Activated naive CD4-positive, alpha-beta T cell treated with anti-CD3 and anti-CD28 coated beads, Interleukin-2, amount 10 ng/mL, durations not matched to agents 7 days and 5 days (primary cell): ENCODE measurements around the gene AMIGO1.

Experiments
- CTCF ChIA-PET: fragments of 350-600 bp; sonication (Branson Sonifier 250); formaldehyde crosslinking; loops from one replicate; lab custom pipeline; 2021; ENCODE audit warnings: antibody characterized with exemption; lab: Charles Lee
- DNase-seq: peaks from one replicate; pipeline ENCODE4 v3.0.0-alpha.2; 2020
- H3K27ac Mint-ChIP-seq: one replicate; pipeline ENCODE4 v1.8.0; 2021; ENCODE audit warnings: mild to moderate bottlenecking, moderate library complexity, mixed read lengths
- H3K27me3 Mint-ChIP-seq: one replicate; pipeline ENCODE4 v1.8.0; 2021; ENCODE audit warnings: mild to moderate bottlenecking, mixed read lengths
- H3K36me3 Mint-ChIP-seq: one replicate; pipeline ENCODE4 v1.8.0; 2021; ENCODE audit warnings: mixed read lengths
- H3K4me1 Mint-ChIP-seq: one replicate; pipeline ENCODE4 v1.8.0; 2021; ENCODE audit warnings: mixed read lengths
- H3K4me3 Mint-ChIP-seq: one replicate; pipeline ENCODE4 v1.8.0; 2021; ENCODE audit warnings: mild to moderate bottlenecking, moderate library complexity, mixed read lengths
- H3K9me3 Mint-ChIP-seq: one replicate; pipeline ENCODE4 v1.8.0; 2021; ENCODE audit warnings: mixed read lengths

Gene AMIGO1

DNA sequence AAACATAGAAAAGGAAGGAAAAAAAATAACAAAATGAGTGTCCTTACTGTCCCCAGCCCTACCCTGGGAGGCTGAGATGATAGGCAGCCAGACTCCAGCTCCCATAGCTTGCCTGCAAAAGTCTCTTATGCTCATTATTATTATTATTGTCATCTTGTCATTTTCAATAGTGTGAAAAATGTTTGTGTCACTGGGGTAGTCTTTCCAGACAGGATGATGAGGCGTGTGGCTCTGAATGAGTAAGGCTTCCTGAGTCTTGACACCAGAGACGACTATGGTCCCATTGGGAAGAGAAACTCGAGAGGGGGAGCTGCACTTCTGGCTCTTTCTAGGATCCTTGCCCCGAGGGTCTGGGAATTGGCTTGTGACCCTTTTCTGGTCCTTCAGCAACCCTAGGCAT lies 16.7 kb downstream of the AMIGO1 start:
- Mint-ChIP-seq H3K9me3 (no peaks in the 10 kb centered on the region), H3K27me3 (no peaks in the 10 kb centered on the region), H3K27ac (no peak overlapping the region), H3K36me3 (peaks cover 41% of the 10 kb centered on the region), H3K4me3 (peak overlapping the region; percentile 28), H3K4me1 (peaks cover 49% of the 10 kb centered on the region)
- no peak for DNase-seq
- CTCF ChIA-PET: interaction anchor here (0.7 to 37.4 kb wide), 13 partner anchors 9 to 403 kb away, joined by 3 to 1080 read pairs (median 5); partner anchors contain the start of genes AMIGO1, ATXN7L2, GPR61 and TMEM167B

DNA sequence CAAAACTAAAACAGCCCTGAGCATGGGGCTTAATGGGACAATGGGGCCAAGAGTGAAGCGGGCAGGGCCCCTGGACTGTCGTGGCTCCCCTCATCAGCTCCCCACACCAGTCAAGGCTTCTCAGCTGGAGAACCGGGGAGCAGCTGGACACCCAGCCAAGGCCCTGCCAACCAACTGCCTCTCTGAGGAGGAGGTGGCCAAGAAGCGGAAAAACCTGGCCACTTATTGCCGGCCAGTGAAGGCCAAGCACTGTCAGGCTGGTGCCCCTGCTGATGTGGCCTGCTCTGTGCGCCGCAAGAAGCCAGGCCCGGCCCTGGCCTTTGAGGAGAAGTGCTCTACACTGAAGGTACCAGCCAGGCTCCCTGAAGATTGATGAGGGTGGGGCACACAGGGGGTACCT lies 18.2 kb downstream of the AMIGO1 start:
- peaks cover 41% of the 10 kb centered on the region for H3K4me1 Mint-ChIP-seq
- CTCF ChIA-PET: interaction anchor here (0.9 to 37.4 kb wide), 7 partner anchors 8 to 79 kb away, joined by 3 to 1080 read pairs (median 18); partner anchors contain the start of genes AMIGO1, ATXN7L2 and GPR61
- no peaks in the 10 kb centered on the region for H3K27me3 Mint-ChIP-seq
- DNase-seq: no peak
- H3K9me3 Mint-ChIP-seq: no peaks in the 10 kb centered on the region
- no peak overlapping the region for H3K4me3 Mint-ChIP-seq
- peaks cover 35% of the 10 kb centered on the region for H3K36me3 Mint-ChIP-seq
- H3K27ac Mint-ChIP-seq: no peak overlapping the region

DNA sequence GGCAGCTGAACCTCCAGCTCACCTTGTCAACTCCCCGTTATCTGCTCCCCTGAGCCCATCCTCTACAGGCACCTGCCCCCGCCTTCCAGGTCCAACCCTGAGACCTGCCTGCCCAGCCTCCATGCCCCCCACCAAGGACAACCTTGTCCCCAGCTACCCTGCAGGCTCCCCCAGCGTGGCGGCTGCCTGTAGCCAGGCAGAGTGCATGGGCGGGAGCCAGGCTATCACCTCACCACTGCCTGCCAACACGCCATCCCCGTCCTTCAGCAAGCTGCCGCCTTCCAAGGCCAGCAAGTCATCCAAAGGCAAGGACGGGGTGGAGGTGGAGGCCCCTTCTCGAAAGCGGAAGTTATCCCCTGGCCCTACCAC lies 18.6 kb downstream of the AMIGO1 start:
- CTCF ChIA-PET: interaction anchor here (0.9 to 37.4 kb wide), 7 partner anchors 7 to 292 kb away, joined by 3 to 1080 read pairs (median 18); partner anchors contain the start of genes AMIGO1, ATXN7L2 and GPR61
- Mint-ChIP-seq H3K27ac (no peak overlapping the region), H3K36me3 (peaks cover 35% of the 10 kb centered on the region), H3K9me3 (no peaks in the 10 kb centered on the region), H3K27me3 (no peaks in the 10 kb centered on the region), H3K4me3 (no peak overlapping the region), H3K4me1 (peaks cover 41% of the 10 kb centered on the region)
- DNase-seq: no peak

DNA sequence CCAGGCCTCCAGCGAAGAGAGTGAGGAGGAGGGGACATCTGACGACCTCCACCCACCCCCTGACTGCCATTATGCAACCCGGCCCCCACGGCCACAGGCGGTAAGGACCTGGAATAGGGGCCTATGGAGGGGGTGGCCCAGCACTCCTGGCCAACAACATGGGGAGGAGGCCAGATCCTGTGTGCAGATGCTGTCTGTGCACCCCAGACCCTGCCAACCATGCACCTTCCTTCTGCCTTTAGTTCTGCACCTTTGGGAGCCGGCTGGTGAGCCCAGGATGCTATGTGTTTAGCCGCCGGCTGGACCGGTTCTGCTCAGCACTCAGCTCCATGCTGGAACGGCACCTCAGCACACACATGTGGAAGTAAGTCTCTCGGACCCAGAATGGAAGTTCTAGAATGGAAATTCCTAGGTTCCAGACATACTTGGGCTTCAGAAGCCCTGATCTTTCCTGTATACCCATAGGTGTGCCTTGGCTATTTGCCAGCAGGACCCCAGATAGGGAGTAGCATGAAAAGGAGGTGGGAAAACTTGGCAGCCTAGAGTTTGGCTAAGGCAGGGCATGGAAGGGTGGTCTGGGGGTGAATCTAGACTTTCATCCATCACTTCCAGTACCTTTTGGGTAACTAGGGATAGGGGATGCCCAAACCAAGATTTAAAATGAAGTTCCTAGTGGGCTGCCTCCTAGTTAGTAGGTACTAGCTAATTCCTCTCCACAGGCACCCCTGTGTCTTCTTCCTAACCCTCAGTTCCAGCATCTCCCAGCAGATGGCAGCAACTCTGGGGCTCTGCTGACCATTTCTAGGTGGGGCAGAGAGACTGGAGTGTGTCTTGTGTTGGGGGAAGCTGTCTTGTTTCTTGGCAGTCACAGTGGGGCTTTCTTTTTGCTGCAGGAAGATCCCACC lies 19.2 kb downstream of the AMIGO1 start:
- Mint-ChIP-seq H3K4me1 (peaks cover 38% of the 10 kb centered on the region), H3K27ac (no peak overlapping the region), H3K36me3 (peaks cover 30% of the 10 kb centered on the region), H3K4me3 (no peak overlapping the region), H3K27me3 (no peaks in the 10 kb centered on the region), H3K9me3 (no peaks in the 10 kb centered on the region)
- CTCF ChIA-PET: interaction anchor here (0.6 to 37.4 kb wide), 9 partner anchors 7 to 291 kb away, joined by 3 to 1080 read pairs (median 17); partner anchors contain the start of genes AMIGO1, ATXN7L2 and GPR61
- peak; percentile 87 for DNase-seq

DNA sequence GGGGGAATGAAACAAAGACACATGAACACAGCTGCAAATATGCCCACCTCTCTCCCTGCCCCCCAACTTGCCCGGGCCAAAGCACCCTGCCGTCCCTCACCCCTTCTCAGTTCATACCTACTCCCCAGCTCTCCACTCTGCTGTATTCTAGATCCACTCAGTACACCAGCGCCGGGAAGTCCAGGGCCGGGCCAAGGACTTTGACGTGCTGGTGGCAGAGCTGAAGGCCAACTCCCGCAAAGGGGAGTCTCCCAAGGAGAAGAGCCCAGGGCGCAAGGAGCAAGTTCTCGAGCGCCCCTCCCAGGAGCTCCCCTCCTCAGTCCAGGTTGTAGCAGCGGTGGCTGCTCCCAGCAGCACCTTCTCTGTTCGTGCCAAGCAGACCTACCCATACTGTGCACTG lies 20.8 kb downstream of the AMIGO1 start:
- Mint-ChIP-seq H3K4me3 (no peak overlapping the region), H3K27me3 (no peaks in the 10 kb centered on the region), H3K4me1 (peaks cover 38% of the 10 kb centered on the region), H3K9me3 (no peaks in the 10 kb centered on the region), H3K36me3 (peaks cover 24% of the 10 kb centered on the region), H3K27ac (no peak overlapping the region)
- CTCF ChIA-PET: interaction anchor here (1.1 to 37.4 kb wide), 4 partner anchors 11 to 43 kb away, joined by 3 to 1080 read pairs (median 11); partner anchors contain the start of gene GPR61
- no peak for DNase-seq

DNA sequence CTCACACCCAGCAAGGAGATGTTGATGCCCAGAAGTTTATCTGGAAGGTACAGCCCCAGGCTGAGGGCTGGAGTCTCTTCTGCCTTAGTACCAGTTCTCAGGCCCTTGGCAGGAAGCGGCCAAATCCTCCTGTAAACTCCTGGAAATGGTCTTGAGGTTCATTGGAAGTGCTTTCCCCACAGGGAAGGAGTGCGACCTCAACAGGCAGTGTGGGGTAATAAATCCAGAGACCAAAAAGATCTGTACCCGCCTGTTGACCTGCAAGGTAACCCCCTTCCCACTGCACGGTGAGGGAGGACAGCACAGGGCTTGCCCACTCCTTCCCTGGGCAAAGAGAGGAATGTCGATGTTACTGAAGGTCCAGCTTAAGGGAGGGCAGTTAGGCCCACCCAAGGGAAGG lies 21.3 kb downstream of the AMIGO1 start:
- Mint-ChIP-seq H3K4me3 (no peak overlapping the region), H3K4me1 (peaks cover 37% of the 10 kb centered on the region), H3K9me3 (no peaks in the 10 kb centered on the region), H3K27me3 (peaks cover 4% of the 10 kb centered on the region), H3K36me3 (peaks cover 24% of the 10 kb centered on the region), H3K27ac (no peak overlapping the region)
- CTCF ChIA-PET: interaction anchor here (1.1 to 37.4 kb wide), 3 partner anchors 12 to 44 kb away, joined by 3 to 1080 read pairs (median 4); partner anchors contain the start of gene GPR61
- no peak for DNase-seq

DNA sequence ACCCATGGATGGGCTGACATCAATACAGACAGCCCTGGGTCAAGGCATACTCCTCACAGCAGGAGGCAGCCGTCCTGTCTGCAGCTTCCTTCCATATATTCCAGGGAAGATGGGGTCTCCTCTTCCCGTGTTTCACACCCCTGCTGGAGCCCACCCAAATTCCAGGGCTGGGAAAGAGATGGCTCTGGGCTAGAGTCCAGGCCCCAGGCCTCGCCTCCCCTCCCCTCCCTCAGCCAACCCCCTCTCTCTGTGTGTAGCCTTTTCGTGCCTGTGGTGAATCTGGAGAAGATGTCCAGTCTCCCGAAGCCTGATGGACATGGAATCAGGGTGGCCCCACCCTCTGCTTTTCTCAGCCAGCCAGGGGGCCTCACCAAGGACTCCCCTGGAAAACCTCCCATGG lies 22.3 kb downstream of the AMIGO1 start:
- H3K4me1 Mint-ChIP-seq: peaks cover 45% of the 10 kb centered on the region
- no peak overlapping the region for H3K27ac Mint-ChIP-seq
- DNase-seq: no peak
- peaks cover 8% of the 10 kb centered on the region for H3K27me3 Mint-ChIP-seq
- H3K36me3 Mint-ChIP-seq: peaks cover 21% of the 10 kb centered on the region
- CTCF ChIA-PET: interaction anchor here (1.4 to 37.4 kb wide), 3 partner anchors 10 to 45 kb away, joined by 3 to 1080 read pairs (median 7); partner anchors contain the start of gene GPR61
- no peaks in the 10 kb centered on the region for H3K9me3 Mint-ChIP-seq
- no peak overlapping the region for H3K4me3 Mint-ChIP-seq

DNA sequence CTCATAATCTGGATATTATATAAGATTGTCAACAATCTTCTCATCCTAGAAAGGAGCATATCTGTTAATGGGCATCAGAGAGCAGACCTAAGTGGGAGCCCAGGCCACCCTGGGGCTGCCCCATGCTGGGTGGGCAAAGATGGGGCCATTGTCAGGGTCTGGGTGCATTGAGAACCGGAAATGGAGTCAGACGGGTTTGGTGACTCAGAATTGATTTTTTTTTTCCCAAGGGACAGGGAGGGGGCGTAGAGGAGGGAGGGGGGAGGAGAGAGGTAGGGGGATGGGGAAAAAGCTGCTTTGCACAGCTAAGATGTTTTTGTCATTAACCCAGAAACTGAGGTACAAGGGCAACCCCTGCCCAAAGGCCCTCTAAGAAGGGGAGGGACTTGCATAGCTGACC lies 24.5 kb downstream of the AMIGO1 start:
- H3K36me3 Mint-ChIP-seq: peaks cover 20% of the 10 kb centered on the region
- peaks cover 29% of the 10 kb centered on the region for H3K27me3 Mint-ChIP-seq
- peak overlapping the region; percentile 82 for H3K27ac Mint-ChIP-seq
- peaks cover 38% of the 10 kb centered on the region for H3K4me1 Mint-ChIP-seq
- peak overlapping the region; percentile 92 for H3K4me3 Mint-ChIP-seq
- CTCF ChIA-PET: interaction anchor here (0.9 to 37.4 kb wide), 6 partner anchors 8 to 85 kb away, joined by 3 to 1080 read pairs (median 5); partner anchors contain the start of genes CYB561D1 and GPR61
- no peak for DNase-seq
- no peaks in the 10 kb centered on the region for H3K9me3 Mint-ChIP-seq

DNA sequence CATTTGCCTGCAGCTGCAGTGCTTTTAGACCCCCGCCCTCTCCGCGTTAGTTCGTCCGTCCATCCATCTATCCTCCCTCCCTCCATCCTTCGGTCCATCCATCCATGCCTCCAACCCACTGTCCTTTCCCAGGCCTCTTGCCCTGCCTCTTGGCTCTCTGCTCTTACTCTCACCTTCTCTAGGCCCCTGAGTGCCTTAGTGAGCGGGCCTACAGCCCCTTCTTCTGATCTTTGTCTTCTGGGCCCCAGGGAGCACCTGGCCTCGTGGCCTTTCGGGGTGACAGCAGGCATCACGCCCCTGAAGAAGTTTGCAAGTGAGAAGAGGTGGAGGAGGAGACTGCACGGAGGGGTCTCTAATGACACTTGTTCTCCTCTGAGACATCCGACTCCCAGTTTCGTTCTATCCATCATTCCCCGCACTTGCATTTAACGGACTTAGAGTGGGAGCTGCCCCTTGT lies 25.0 kb downstream of the AMIGO1 start:
- Mint-ChIP-seq H3K4me1 (peaks cover 38% of the 10 kb centered on the region), H3K36me3 (peaks cover 18% of the 10 kb centered on the region), H3K4me3 (peak overlapping the region; percentile 92), H3K27ac (peak overlapping the region; percentile 82), H3K9me3 (no peaks in the 10 kb centered on the region), H3K27me3 (peaks cover 34% of the 10 kb centered on the region)
- CTCF ChIA-PET: interaction anchor here (0.9 to 37.4 kb wide), 7 partner anchors 9 to 384 kb away, joined by 3 to 1080 read pairs (median 4); partner anchors contain the start of genes CYB561D1, GNAI3 and GPR61
- DNase-seq: no peak

DNA sequence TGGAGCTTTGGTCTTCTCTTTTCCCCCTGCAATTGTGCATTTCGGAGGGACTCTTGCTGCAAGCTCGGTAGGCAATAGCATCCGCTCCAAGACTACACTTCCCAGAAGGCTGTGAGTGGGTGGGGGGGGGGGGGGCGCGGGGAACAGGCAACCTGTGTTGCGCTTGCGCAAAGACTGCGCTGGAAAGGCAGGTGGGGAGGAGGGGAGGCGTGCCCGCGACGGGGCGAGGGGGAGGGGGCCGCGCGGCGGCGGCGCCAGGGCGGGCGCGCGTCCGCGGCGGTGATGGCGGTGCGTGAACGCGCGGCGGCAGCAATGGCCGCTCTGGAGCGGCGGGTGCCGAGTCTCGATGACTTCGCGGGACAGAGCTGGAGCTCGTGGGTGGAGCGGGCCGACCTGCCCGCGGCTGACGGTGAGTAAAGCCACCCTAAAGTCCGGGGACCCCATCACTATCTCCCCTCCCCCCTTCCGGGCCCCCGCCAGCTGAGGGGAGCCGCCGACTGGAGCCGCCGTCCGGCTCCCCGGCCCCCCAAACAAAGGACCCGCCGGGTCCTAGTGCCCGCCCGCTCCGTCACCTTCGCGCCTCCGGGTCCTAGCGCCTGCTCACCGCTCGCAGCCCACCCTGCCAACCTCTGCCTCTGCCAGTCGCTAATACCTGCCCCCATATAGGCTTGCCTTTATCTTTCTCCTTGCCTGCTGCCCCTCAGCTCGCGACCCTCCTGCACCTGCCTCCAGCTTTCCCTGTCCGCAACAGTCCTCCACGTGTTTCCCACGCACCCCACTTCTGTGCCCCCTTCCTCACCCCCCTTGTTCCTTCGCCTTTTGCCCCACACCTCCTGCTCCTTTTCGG lies 25.6 kb downstream of the AMIGO1 start, which contains the start of gene ATXN7L2:
ATXN7L2 (plus strand) TSS at position 234 of the 847 bp plus-strand sequence; CDS start at position 283, 49 bp downstream.
- Mint-ChIP-seq H3K27me3 (peaks cover 40% of the 10 kb centered on the region), H3K27ac (peak within 1 kb of the TSS; percentile 82), H3K36me3 (peaks cover 15% of the 10 kb centered on the region), H3K4me1 (peaks cover 38% of the 10 kb centered on the region), H3K9me3 (no peaks in the 10 kb centered on the region), H3K4me3 (peak within 1 kb of the TSS; percentile 92)
- DNase-seq: peak; percentile 93
- CTCF ChIA-PET: interaction anchor here (0.9 to 37.4 kb wide), 10 partner anchors 9 to 384 kb away, joined by 3 to 1080 read pairs (median 3); partner anchors contain the start of genes CYB561D1, GNAI3 and GPR61

DNA sequence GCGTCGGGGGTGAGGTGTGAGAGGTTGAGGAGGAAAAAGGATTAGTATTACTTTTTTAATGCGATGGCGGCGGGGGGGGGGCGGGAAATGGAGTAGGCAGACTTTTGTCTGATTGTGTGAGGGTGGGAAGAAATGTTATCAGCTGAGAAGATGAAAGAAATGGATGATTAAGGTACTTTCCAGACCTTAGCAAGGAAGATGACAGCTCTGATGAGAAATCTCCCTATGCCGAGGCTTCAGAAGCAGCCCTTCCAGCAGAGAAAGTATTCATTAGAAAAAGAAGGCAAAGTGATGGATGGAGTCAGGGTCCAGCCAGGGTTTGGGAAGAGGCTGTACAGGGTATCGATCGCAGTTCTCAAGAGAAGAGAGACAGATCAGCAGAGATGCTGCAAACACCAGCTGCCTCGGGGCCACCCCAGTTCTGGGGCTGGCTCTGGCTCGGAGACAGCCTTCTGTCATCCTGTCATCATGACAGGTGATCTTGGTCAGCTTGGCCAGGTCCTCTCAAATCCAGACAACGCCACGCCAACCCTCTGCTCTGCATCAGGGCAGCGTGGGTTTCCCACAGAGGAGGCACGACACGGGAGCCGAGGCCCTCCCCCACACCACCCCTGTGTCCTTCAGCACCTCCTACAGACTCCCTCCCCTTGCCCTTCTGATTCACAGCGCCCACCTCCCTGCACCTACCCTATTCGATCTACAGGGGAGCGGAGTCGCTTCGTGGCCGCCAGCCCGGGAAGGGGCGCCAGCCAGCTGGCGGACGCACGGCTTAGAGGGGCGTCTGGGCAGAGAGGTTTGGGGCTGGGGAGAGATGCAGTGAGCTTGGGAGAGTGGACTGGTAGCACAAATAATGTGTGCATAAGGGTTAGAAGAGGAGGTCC lies 26.5 kb downstream of the AMIGO1 start:
- Mint-ChIP-seq H3K9me3 (no peaks in the 10 kb centered on the region), H3K27ac (peak overlapping the region; percentile 72), H3K4me1 (peaks cover 41% of the 10 kb centered on the region), H3K36me3 (peaks cover 10% of the 10 kb centered on the region), H3K4me3 (peak overlapping the region; percentile 92), H3K27me3 (peaks cover 45% of the 10 kb centered on the region)
- CTCF ChIA-PET: interaction anchor here (0.9 to 37.4 kb wide), 10 partner anchors 9 to 383 kb away, joined by 3 to 1080 read pairs (median 3); partner anchors contain the start of genes CYB561D1, GNAI3, GPR61 and PSMA5
- DNase-seq: peak; percentile 59

DNA sequence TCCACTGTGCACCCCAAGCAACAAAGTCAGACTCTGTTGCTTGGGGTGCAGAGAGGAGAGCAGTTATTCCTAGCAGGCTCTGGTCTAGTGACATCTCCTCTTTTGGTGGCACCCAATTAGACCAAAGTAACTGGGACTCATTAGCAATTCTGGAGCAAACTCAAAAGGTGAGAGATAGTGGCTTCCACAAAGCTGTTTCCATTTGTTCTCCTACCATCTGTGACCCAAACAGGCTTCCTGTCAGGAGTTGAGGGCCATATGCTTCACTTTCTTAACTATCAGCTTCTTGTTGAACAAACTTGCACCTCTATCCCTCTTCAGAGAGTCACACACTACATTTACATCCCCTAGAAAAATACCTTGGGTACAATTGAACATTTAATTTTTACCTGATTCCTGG lies 27.3 kb downstream of the AMIGO1 start:
- no peak for DNase-seq
- no peak overlapping the region for H3K27ac Mint-ChIP-seq
- H3K4me3 Mint-ChIP-seq: peak overlapping the region; percentile 11
- no peaks in the 10 kb centered on the region for H3K9me3 Mint-ChIP-seq
- peaks cover 7% of the 10 kb centered on the region for H3K36me3 Mint-ChIP-seq
- peaks cover 53% of the 10 kb centered on the region for H3K27me3 Mint-ChIP-seq
- CTCF ChIA-PET: interaction anchor here (1.0 to 37.4 kb wide), 5 partner anchors 8 to 56 kb away, joined by 3 to 1080 read pairs (median 3); partner anchors contain the start of genes CYB561D1, GPR61 and PSMA5
- H3K4me1 Mint-ChIP-seq: peaks cover 41% of the 10 kb centered on the region
